Effector memory CD4-positive, alpha-beta T cell (primary cell): ENCODE data around the gene ATG16L2.

Experiments
- DNase-seq, 3 donors: peaks; one replicate each; pipeline ENCODE4 v3.0.0-alpha.2; 2020
- H3K27ac ChIP-seq: 2 replicates; pipeline ENCODE4 v1.7.0; 2013; ENCODE audit warnings: mild to moderate bottlenecking, low read length, moderate library complexity; ENCODE audit not compliant: insufficient read depth, poor library complexity, severe bottlenecking
- H3K27me3 ChIP-seq: replicated peaks from 2 replicates; pipeline ENCODE4 v1.7.0; 2013; ENCODE audit warnings: mild to moderate bottlenecking, low read length; ENCODE audit not compliant: insufficient read depth, control insufficient read depth, poor library complexity, severe bottlenecking
- H3K36me3 ChIP-seq: 2 replicates; pipeline ENCODE4 v1.7.0; 2013; ENCODE audit warnings: mild to moderate bottlenecking, low read length, moderate library complexity; ENCODE audit not compliant: control insufficient read depth, insufficient read depth
- H3K4me1 ChIP-seq: 2 replicates; pipeline ENCODE4 v1.7.0; 2013; ENCODE audit warnings: low read length, mild to moderate bottlenecking; ENCODE audit not compliant: control insufficient read depth, insufficient read depth, poor library complexity, severe bottlenecking
- H3K4me3 ChIP-seq: 2 replicates; pipeline ENCODE4 v1.7.0; 2013; ENCODE audit warnings: low read length, low read depth, mild to moderate bottlenecking; ENCODE audit not compliant: insufficient read depth, poor library complexity, severe bottlenecking
- H3K9me3 ChIP-seq: 2 replicates; pipeline ENCODE4 v1.7.0; 2013; ENCODE audit warnings: mild to moderate bottlenecking, low read length, moderate library complexity; ENCODE audit not compliant: control insufficient read depth

ATG16L2 gene

GRCh38 chr11:72876147-72876546 is 61.9 kb downstream of the ATG16L2 start:
- Histone ChIP-seq H3K36me3 (no peaks in the 10 kb centered on the region), H3K27ac (no peak overlapping the region), H3K9me3 (no peaks in the 10 kb centered on the region), H3K4me3 (no peak overlapping the region), H3K4me1 (no peaks in the 10 kb centered on the region), H3K27me3 (no peaks in the 10 kb centered on the region)
- no peak for DNase-seq
